Heart left ventricle (tissue), 13 donors: Measurements from ENCODE around the gene CFC1.
"Not testable (repeated sequence)": the region's sequence is repeated elsewhere in the genome, so short reads cannot be mapped to it uniquely, and the experiment has no call there.

Experiments
- POLR2A ChIP-seq, 2 donors: fragments of 450-650 bp; IDR thresholded peaks; one replicate each; pipeline ENCODE4 v1.6.1; 2017; ENCODE audit warnings: antibody characterized with exemption in 2 of 2, mild to moderate bottlenecking in 2 of 2, moderate library complexity in 2 of 2
- TF ChIP-seq, protein P1 (sequence below), 12 donors: fragments of 200-600 bp; sonication (generic) in 4 of 12; IDR thresholded peaks; one replicate each; pipeline versions ENCODE4 v1.5.0 to v1.8.0; 2018 to 2022; ENCODE audit warnings: antibody characterized with exemption in 12 of 12, mild to moderate bottlenecking in 5 of 12
- donor health status: ischemic (EF 13 %, LVEDD 7.1; RV severe dilation, severe dysfunction).
- donor health status: DM: no; HTN: yes; CAD: no.
- donor health status: DM: no; HTN: no; CAD: no.
- donor health status: ischemic (EF 25% LVEDD 6.9; RV normal size, moderate dysfunction).
- donor health status: ischemic (EF 25% LVEDD 5.7; RV mildly dilated, moderate dysfunction).
- donor health status: ischemic (EF 35%, LVEDD 5.7; RV mildly dilated, moderate dysfunction).
- donor health status: nonischemic (EF 11% LVEDD 7.7; RV severe dilation, severe dysfunction).
- donor health status: DM: yes; HTN: yes; CAD: no.
- donor health status: PGD.
- donor health status: ischemic (EF 29% LVEDD 5.4; RV normal size, mild dysfunction).
- donor health status: nonischemic (EF 23%, LVEDD 6.1; RV moderate dilation, normal function).

DNA sequence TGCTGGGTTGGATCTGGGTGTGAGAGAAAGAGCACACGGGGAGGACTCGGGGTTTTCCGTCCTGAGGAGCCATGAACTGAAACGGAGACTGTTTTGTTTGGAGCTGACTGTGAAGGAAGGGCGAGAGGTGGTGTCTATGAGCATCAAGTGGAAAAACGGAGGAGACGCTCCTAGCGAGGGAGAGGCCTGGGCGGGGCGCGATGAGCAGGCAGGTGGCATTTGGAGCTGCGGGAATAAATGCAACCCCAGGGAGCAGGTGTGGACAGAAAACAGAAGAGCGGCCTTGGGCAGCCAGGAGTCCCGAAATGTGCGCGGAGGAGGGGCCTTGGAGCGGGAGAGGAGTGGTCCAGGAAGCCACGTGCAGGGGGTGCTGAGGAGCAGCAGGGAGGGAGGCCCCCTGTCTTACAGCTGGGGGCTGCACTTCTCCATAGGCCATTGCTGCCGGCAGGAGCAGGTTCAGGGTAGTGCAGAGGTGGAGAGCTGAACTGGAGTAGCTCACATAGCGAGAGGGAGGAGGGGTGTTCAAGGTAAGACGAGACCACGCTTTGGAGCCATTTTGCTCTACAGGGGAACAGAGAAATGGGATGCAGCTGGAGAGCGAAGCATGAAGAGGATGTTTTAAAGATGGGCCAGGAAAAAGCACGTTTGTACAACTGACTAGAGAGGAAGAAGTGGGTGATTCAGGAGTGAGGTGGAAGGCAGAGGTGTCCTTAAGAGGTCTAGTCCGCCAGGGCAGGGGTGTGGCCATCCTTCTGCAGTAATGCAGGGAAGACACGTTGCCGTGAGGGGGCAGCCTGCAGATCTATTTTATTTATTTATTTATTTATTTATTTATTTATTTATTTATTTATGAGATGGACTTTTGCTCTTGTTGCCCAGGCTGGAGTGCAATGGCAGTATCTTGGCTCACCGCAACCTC is 9.9 kb upstream of the CFC1 start:
- TF ChIP-seq, protein P1, sequence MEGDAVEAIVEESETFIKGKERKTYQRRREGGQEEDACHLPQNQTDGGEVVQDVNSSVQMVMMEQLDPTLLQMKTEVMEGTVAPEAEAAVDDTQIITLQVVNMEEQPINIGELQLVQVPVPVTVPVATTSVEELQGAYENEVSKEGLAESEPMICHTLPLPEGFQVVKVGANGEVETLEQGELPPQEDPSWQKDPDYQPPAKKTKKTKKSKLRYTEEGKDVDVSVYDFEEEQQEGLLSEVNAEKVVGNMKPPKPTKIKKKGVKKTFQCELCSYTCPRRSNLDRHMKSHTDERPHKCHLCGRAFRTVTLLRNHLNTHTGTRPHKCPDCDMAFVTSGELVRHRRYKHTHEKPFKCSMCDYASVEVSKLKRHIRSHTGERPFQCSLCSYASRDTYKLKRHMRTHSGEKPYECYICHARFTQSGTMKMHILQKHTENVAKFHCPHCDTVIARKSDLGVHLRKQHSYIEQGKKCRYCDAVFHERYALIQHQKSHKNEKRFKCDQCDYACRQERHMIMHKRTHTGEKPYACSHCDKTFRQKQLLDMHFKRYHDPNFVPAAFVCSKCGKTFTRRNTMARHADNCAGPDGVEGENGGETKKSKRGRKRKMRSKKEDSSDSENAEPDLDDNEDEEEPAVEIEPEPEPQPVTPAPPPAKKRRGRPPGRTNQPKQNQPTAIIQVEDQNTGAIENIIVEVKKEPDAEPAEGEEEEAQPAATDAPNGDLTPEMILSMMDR (IDR thresholded peaks at IDR 0.05), result not testable (repeated sequence)
- not testable (repeated sequence) for TF ChIP-seq POLR2A (IDR thresholded peaks at IDR 0.05)
